G401.6 (cell line): ENCODE results near the gene EFCAB13.
"Not testable (repeated sequence)": the region's sequence is repeated elsewhere in the genome, so short reads cannot be mapped to it uniquely, and the experiment has no call there.

Experiments
- FAIRE-seq: peaks from 2 replicates; lab custom pipeline; 2012; peaks lifted over from hg19 to GRCh38; lab: Jason Lieb, UNC

Gene EFCAB13

GRCh38 chr17:47427985-47428384 is 104.2 kb downstream of the EFCAB13 start:
- FAIRE-seq, result no peak

GRCh38 chr17:47432240-47432639 is 108.5 kb downstream of the EFCAB13 start:
- not testable (repeated sequence) for FAIRE-seq

- no peak for FAIRE-seq
Observed at GRCh38 chr17:47465165-47465564, 141.4 kb downstream of the EFCAB13 start.

GRCh38 chr17:47466976-47467375 is 143.2 kb downstream of the EFCAB13 start:
- FAIRE-seq, result not testable (repeated sequence)

- FAIRE-seq, result no peak
Observed at GRCh38 chr17:47470836-47471235, 147.1 kb downstream of the EFCAB13 start.

GRCh38 chr17:47472073-47472472 is 148.3 kb downstream of the EFCAB13 start:
- FAIRE-seq, result not testable (repeated sequence)
